Smooth muscle cell (in vitro differentiated cells): Measurements from ENCODE around the gene FGFR3. TPM values are rescaled to one million over a fixed set of nuclear protein-coding genes. Genes with fewer than 3 reads are reported as not detected.

ENCODE experiments used
- DNase-seq: peaks from one replicate; lab custom pipeline; 2025; ENCODE audit not compliant: unreplicated experiment; lab: John Stamatoyannopoulos, UW
- H2AFZ ChIP-seq: fragments of 200-600 bp; sonication (generic); 2 replicates; pipeline ENCODE4 v1.6.0; 2016; ENCODE audit warnings: antibody characterized with exemption, low read depth, mild to moderate bottlenecking
- H3F3A ChIP-seq: fragments of 200-600 bp; sonication (generic); 2 replicates; pipeline ENCODE4 v1.6.0; 2017; ENCODE audit warnings: antibody characterized with exemption, low read depth
- H3K27ac ChIP-seq: fragments of 200-600 bp; sonication (generic); 2 replicates; pipeline ENCODE4 v1.5.1; 2016; ENCODE audit warnings: low read depth, mild to moderate bottlenecking
- H3K27me3 ChIP-seq: fragments of 200-600 bp; sonication (generic); 2 replicates; pipeline ENCODE4 v1.6.1; 2016; ENCODE audit warnings: low read depth, mild to moderate bottlenecking
- H3K36me3 ChIP-seq: fragments of 200-600 bp; sonication (generic); 2 replicates; pipeline ENCODE4 v1.5.1; 2016; ENCODE audit warnings: low read depth
- H3K4me1 ChIP-seq: fragments of 200-600 bp; sonication (generic); 2 replicates; pipeline ENCODE4 v1.5.1; 2016; ENCODE audit warnings: low read depth
- H3K4me2 ChIP-seq: fragments of 200-600 bp; sonication (generic); 2 replicates; pipeline ENCODE4 v1.6.0; 2016; ENCODE audit warnings: mild to moderate bottlenecking
- H3K4me3 ChIP-seq: fragments of 200-600 bp; sonication (generic); 2 replicates; pipeline ENCODE4 v1.5.1; 2016; ENCODE audit warnings: mild to moderate bottlenecking
- H3K79me2 ChIP-seq: fragments of 200-600 bp; sonication (generic); 2 replicates; pipeline ENCODE4 v1.6.0; 2016; ENCODE audit warnings: low read depth, mild to moderate bottlenecking
- H3K9ac ChIP-seq: fragments of 200-600 bp; sonication (generic); 2 replicates; pipeline ENCODE4 v1.6.0; 2016; ENCODE audit warnings: low read depth
- H3K9me3 ChIP-seq: fragments of 200-600 bp; sonication (generic); replicated peaks from 2 replicates; pipeline ENCODE4 v1.5.1; 2016; ENCODE audit warnings: low read depth
- H4K20me1 ChIP-seq: fragments of 200-600 bp; sonication (generic); 2 replicates; pipeline ENCODE4 v1.6.0; 2016; ENCODE audit warnings: low read depth
- WGBS: methylation state at CpG from one replicate; pipeline ENCODE4 v1.1.7; 2016; ENCODE audit warnings: low lambda C conversion rate; 5-methylcytosine and 5-hydroxymethylcytosine counted together
- polyA plus RNA-seq: library from polyadenylated mRNA; unstranded; fragments of >200 nt; fragmentation: Nextera tagmentation; extraction: Ambion mirVana; gene quantifications from 2 replicates; pipeline ENCODE4 v1.2.1, GENCODE V29; 2016
- total RNA-seq: library from RNA; depleted of rRNA; stranded (reverse); fragments of >200 nt; gene quantifications from 2 replicates; pipeline ENCODE4 v1.2.3, GENCODE V29; 2014
- TF ChIP-seq, protein P1 (sequence below): fragments of 200-600 bp; sonication (generic); IDR thresholded peaks from 2 replicates; pipeline ENCODE4 v1.5.1; 2017; ENCODE audit warnings: borderline replicate concordance, mild to moderate bottlenecking, antibody characterized with exemption; ENCODE audit not compliant: insufficient read depth, poor library complexity, severe bottlenecking

Gene FGFR3
- total and polyA plus RNA-seq, 2 experiments from 2014 or later = 6.6 to 13.6 TPM

DNA sequence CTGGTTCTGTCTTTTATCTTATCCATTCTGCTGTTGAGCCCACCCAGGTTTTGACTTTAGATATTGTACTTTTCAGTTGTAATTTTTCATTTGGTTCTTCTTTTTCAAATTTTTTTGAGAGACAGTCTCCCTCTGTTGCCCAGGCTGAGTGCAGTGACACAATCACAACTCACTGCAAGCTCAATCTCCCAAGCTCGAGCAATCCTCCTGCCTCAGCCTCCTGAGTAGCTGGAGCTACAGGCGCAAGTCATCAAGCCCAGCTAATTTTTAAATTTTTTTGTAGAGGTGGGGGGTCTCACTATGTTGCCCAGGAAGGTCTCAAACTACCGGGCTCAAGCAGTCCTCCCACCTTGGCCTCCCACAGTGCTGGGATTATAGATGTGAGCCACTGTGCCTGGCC lies 37.1 kb downstream of the FGFR3 start:
- H3K9me3 ChIP-seq = no peaks in the 10 kb centered on the region
- 96% methylated on average over 3 of the region's 3 CpGs for WGBS

GRCh38 chr4:1830642-1831228 lies 37.6 kb downstream of the FGFR3 start:
- Histone ChIP-seq H3K4me1 (no peaks in the 10 kb centered on the region), H3K9ac (no peak overlapping the region), H4K20me1 (peaks cover 13% of the 10 kb centered on the region), H3K27ac (no peak overlapping the region), H3K9me3 (no peaks in the 10 kb centered on the region), H3F3A (no peaks in the 10 kb centered on the region), H3K27me3 (no peaks in the 10 kb centered on the region), H3K79me2 (no peaks in the 10 kb centered on the region), H3K36me3 (peaks cover 3% of the 10 kb centered on the region), H2AFZ (no peak overlapping the region), H3K4me2 (no peak overlapping the region), H3K4me3 (no peak overlapping the region)
- TF ChIP-seq, protein P1, sequence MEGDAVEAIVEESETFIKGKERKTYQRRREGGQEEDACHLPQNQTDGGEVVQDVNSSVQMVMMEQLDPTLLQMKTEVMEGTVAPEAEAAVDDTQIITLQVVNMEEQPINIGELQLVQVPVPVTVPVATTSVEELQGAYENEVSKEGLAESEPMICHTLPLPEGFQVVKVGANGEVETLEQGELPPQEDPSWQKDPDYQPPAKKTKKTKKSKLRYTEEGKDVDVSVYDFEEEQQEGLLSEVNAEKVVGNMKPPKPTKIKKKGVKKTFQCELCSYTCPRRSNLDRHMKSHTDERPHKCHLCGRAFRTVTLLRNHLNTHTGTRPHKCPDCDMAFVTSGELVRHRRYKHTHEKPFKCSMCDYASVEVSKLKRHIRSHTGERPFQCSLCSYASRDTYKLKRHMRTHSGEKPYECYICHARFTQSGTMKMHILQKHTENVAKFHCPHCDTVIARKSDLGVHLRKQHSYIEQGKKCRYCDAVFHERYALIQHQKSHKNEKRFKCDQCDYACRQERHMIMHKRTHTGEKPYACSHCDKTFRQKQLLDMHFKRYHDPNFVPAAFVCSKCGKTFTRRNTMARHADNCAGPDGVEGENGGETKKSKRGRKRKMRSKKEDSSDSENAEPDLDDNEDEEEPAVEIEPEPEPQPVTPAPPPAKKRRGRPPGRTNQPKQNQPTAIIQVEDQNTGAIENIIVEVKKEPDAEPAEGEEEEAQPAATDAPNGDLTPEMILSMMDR = no peak
- whole genome bisulfite sequencing = over 99% methylated on average over 8 of the region's 8 CpGs
- DNase-seq = no peak

More for the DNA sequence above, 37.1 kb downstream of the FGFR3 start:
- Histone ChIP-seq H3K4me1 (no peaks in the 10 kb centered on the region), H4K20me1 (peaks cover 13% of the 10 kb centered on the region), H3K79me2 (no peaks in the 10 kb centered on the region), H3K27ac (no peak overlapping the region), H3K27me3 (no peaks in the 10 kb centered on the region), H2AFZ (no peak overlapping the region), H3K4me3 (no peak overlapping the region), H3K9ac (no peak overlapping the region), H3F3A (no peaks in the 10 kb centered on the region), H3K4me2 (no peak overlapping the region), H3K36me3 (peaks cover 3% of the 10 kb centered on the region)
- no peak for DNase-seq
- TF ChIP-seq, protein P1 = no peak

DNA sequence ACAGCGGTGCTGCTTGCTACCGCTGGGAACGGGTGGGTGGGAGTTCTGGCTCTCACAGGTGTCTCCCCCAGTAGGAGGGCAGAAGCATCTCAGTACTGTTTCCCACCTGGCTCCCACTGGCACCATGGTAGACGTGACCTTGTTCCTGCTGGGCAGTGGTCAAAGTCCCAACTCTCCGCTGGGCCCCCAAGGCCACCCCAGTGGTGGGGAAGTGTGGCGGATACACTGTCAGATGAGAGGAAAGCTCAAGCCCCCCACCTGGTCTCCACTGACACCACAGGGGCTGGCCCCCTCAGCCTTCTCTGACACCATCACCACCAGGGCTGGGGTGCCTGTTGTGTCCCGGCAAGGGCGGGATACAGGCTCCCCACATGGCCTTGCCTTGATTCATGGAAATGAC lies 38.2 kb downstream of the FGFR3 start:
- 98% methylated on average over 8 of the region's 8 CpGs for WGBS
- Histone ChIP-seq H3K9me3 (no peaks in the 10 kb centered on the region), H3K27ac (no peak overlapping the region), H3K36me3 (peaks cover 3% of the 10 kb centered on the region), H3K4me2 (no peak overlapping the region), H3K4me3 (no peak overlapping the region), H3K27me3 (no peaks in the 10 kb centered on the region), H3F3A (no peaks in the 10 kb centered on the region), H2AFZ (no peak overlapping the region), H3K9ac (no peak overlapping the region), H3K79me2 (no peaks in the 10 kb centered on the region), H3K4me1 (no peaks in the 10 kb centered on the region), H4K20me1 (peaks cover 13% of the 10 kb centered on the region)
- TF ChIP-seq, protein P1 = no peak
- DNase-seq = no peak

- Histone ChIP-seq H2AFZ (no peak overlapping the region), H3K36me3 (peaks cover 3% of the 10 kb centered on the region), H3K27ac (no peak overlapping the region), H3F3A (no peaks in the 10 kb centered on the region), H3K4me1 (no peaks in the 10 kb centered on the region), H3K9me3 (no peaks in the 10 kb centered on the region), H3K4me2 (no peak overlapping the region), H3K9ac (no peak overlapping the region), H3K79me2 (no peaks in the 10 kb centered on the region), H3K27me3 (no peaks in the 10 kb centered on the region), H4K20me1 (peaks cover 21% of the 10 kb centered on the region), H3K4me3 (no peak overlapping the region)
- no peak for DNase-seq
- TF ChIP-seq, protein P1 = no peak
- 96% methylated on average over 18 of the region's 18 CpGs for WGBS
These were observed 39.6 kb downstream of the FGFR3 start for GRCh38 chr4:1832690-1833089.
